H1 (cell line): Measurements from ENCODE around the gene CASQ1. TPM values are rescaled to one million over a fixed set of nuclear protein-coding genes. Genes with fewer than 3 reads are reported as not detected.

Experiments used
- CHD7 ChIP-seq: fragments of 300-600 bp; sonication (generic); IDR thresholded peaks from 2 replicates; pipeline ENCODE4 v1.7.1; 2012; ENCODE audit warnings: low read length, moderate library complexity, mild to moderate bottlenecking, inconsistent platforms; ENCODE audit not compliant: insufficient replicate concordance
- polyA plus RNA-seq, 7 experiments: library from polyadenylated mRNA; depleted of rRNA in 3 of 7; stranded (reverse) in 5 of 7; unstranded in 2 of 7; fragments of >200 nt in 5 of 7; fragments of 200-250 nt in 2 of 7; gene quantifications; 1 replicate in 5 of 7; 2 replicates in 1 of 7; 4 replicates in 1 of 7; pipeline versions ENCODE4 v1.2.1 to v1.2.3, GENCODE V29; 2011 to 2013; ENCODE audit warnings: missing spikeins in 2 of 7, mixed read lengths in 2 of 7
- total RNA-seq: library from RNA; stranded (reverse); fragmentation: NEBNext Ultra II Directional; extraction: Animal tissue kit (Norgen Biotek cat#: 25700); gene quantifications from 2 replicates; pipeline ENCODE4 v1.2.1, GENCODE V29; 2021

CASQ1 gene
- total and polyA plus RNA-seq, 2 of the 8 experiments (the other 6 are each of a cell fraction or from before 2014, with no cell fraction given): 0.80 to 1.3 TPM

- no peak for TF ChIP-seq CHD7
These were observed 18.4 kb downstream of the CASQ1 start (continued) for GRCh38 chr1:160208557-160209320.
